ENCODE results near the gene PEF1. TPM values are rescaled to one million over a fixed set of nuclear protein-coding genes. Genes with fewer than 3 reads are reported as not detected.

The PEF1 gene
- total RNA-seq, 4 donors from 2014 or later = 29.5 to 53.1 (median 42.7) TPM

DNA sequence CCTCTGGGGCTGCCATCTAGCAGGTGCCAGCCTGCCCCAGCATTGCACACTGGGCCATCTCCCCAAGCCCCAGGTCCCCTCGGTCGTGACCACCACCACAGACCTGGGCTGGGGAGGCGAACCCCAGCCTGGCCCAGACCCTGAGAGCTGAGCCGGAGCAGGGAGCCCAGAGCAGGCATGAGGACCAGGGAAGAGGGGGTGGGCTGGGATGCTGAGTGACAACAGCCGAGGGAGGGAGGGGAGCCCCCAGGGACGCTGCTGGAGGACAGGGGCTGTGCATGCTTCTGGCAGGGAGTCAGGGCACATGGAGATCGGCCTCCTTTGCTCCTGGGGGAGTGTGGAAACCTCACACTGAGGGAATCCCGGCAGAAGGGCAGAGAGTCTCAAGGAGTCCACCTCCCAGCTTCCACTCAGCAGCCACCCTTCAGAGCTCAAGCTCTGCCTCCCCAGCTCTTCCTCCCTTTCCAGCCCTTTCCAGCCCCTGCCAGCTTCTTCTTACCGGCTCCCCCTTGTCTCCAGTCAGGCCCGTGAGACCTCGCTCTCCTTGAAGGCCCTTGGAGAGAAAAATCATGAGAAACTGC, 23.7 kb upstream of the PEF1 start:
- Histone ChIP-seq H3K4me3 (no peak overlapping the region), H3K4me1 (peaks cover 24% of the 10 kb centered on the region in 2 donors), H3K9me3 (no peaks in the 10 kb centered on the region), H3K36me3 (no peaks in the 10 kb centered on the region), H3K27ac (no peak overlapping the region), H3K27me3 (no peaks in the 10 kb centered on the region)
- no peak for DNase-seq
- intact Hi-C loops (cut with DNase I; ENCODE audit: low total_unique reads) = no loop called here
- in situ Hi-C loops (cut with MboI; ENCODE audit: low sequenced_read_pairs in 4 of 4) = loop anchor here (5.0 to 25.0 kb wide), 4 partner anchors 46 to 294 kb away; no protein-coding TSS in a partner anchor
- no peak for ATAC-seq
- no peak for TF ChIP-seq POLR2A (IDR thresholded peaks at IDR 0.05)
- TF ChIP-seq, protein P1, sequence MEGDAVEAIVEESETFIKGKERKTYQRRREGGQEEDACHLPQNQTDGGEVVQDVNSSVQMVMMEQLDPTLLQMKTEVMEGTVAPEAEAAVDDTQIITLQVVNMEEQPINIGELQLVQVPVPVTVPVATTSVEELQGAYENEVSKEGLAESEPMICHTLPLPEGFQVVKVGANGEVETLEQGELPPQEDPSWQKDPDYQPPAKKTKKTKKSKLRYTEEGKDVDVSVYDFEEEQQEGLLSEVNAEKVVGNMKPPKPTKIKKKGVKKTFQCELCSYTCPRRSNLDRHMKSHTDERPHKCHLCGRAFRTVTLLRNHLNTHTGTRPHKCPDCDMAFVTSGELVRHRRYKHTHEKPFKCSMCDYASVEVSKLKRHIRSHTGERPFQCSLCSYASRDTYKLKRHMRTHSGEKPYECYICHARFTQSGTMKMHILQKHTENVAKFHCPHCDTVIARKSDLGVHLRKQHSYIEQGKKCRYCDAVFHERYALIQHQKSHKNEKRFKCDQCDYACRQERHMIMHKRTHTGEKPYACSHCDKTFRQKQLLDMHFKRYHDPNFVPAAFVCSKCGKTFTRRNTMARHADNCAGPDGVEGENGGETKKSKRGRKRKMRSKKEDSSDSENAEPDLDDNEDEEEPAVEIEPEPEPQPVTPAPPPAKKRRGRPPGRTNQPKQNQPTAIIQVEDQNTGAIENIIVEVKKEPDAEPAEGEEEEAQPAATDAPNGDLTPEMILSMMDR (IDR thresholded peaks at IDR 0.05 in 4 of 5, conservative IDR thresholded peaks at IDR 0.05 in 1 of 5) = no peak

DNA sequence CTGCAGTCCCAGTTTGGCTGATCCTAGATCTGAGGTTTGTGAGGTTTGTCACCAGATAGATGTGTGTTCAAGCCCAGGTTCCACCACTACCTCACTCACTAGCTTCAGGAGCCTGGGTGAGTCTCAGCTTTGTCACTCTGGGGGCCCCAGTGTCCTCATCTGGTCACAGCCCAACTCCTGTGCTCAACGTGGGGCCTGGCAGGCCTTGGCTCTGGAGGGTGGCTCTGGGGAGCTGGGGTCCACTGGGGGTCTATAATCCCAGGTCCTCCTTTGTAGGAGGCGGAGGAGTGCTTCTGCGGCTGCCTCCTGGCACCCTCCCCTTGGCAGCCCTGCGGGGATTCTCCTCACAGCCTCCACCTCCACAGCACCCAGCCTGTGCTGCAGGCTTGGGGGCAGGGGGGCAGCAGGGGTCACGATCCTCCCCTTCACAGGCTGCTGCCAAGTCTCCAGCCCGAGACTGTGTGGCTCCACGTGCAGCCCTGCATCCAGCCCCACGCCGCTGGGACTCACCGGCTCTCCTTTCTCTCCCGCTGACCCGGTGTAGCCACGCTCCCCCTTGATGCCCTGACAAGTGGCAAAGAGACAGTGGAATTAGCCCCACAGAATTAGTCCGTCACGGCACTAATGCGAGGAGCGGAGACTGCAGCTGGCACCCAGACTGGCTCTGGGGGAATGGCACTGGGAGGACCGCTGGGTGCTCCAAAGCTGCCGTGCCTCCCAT, 22.5 kb upstream of the PEF1 start:
- H3K27ac ChIP-seq = no peak overlapping the region
- H3K27me3 ChIP-seq = no peaks in the 10 kb centered on the region
- TF ChIP-seq, protein P1 (IDR thresholded peaks at IDR 0.05 in 4 of 5, conservative IDR thresholded peaks at IDR 0.05 in 1 of 5) = no peak
- TF ChIP-seq POLR2A (IDR thresholded peaks at IDR 0.05) = no peak
- DNase-seq (no peak), ATAC-seq (no peak)
- intact Hi-C loops (cut with DNase I; ENCODE audit: low total_unique reads) (no loop called here), in situ Hi-C loops (cut with MboI; ENCODE audit: low sequenced_read_pairs in 4 of 4) (loop anchor here (5.0 to 25.0 kb wide), 4 partner anchors 48 to 295 kb away; no protein-coding TSS in a partner anchor)
- no peak overlapping the region for H3K4me3 ChIP-seq
- no peaks in the 10 kb centered on the region for H3K36me3 ChIP-seq
- no peaks in the 10 kb centered on the region for H3K9me3 ChIP-seq
- peaks cover 13 to 14% of the 10 kb centered on the region in 2 donors for H3K4me1 ChIP-seq

DNA sequence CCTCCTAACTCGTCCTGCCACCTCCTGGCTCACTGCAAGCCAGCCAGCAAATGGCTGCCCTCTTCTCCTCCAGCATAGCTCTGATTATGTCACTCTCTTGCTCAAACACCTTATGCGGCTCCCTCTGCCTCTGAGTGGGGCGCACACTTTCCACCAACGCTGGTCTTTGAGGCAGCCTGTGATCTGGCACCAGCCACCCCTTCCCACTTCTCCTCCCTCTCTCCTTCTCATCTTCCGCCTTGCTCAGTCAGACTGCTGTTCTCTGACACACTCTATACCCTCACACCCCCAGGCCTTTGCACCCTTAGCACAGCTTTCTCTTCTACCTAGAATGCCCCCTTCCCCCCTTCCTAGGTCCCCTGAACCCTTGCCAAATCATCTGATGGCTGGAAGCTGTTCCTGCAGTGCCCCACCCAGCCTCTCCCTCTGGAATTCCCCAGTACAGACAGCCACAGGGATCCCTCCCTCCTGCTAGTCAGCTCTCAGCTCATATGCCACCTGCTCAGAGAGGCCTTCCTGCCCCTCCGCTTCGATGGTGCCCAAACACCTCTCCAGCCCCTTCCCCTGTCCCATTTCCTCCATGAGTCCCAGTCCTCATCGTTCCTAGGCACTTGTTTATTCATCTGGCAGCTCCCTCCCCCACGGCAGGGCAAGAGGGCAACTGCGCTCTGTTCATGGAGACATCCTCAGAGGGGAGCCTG, 21.7 kb upstream of the PEF1 start:
- DNase-seq (no peak), ATAC-seq (no peak)
- in situ Hi-C loops (cut with MboI; ENCODE audit: low sequenced_read_pairs in 4 of 4) = loop anchor here (5.0 to 25.0 kb wide), 4 partner anchors 48 to 296 kb away; no protein-coding TSS in a partner anchor
- Histone ChIP-seq H3K36me3 (no peaks in the 10 kb centered on the region), H3K4me1 (peaks cover 13 to 14% of the 10 kb centered on the region in 2 donors), H3K4me3 (no peak overlapping the region), H3K27ac (no peak overlapping the region), H3K27me3 (no peaks in the 10 kb centered on the region), H3K9me3 (no peaks in the 10 kb centered on the region)
- intact Hi-C loops (cut with DNase I; ENCODE audit: low total_unique reads) = no loop called here
- TF ChIP-seq POLR2A (IDR thresholded peaks at IDR 0.05) = no peak
- TF ChIP-seq, protein P1 (IDR thresholded peaks at IDR 0.05 in 4 of 5, conservative IDR thresholded peaks at IDR 0.05 in 1 of 5) = no peak

DNA sequence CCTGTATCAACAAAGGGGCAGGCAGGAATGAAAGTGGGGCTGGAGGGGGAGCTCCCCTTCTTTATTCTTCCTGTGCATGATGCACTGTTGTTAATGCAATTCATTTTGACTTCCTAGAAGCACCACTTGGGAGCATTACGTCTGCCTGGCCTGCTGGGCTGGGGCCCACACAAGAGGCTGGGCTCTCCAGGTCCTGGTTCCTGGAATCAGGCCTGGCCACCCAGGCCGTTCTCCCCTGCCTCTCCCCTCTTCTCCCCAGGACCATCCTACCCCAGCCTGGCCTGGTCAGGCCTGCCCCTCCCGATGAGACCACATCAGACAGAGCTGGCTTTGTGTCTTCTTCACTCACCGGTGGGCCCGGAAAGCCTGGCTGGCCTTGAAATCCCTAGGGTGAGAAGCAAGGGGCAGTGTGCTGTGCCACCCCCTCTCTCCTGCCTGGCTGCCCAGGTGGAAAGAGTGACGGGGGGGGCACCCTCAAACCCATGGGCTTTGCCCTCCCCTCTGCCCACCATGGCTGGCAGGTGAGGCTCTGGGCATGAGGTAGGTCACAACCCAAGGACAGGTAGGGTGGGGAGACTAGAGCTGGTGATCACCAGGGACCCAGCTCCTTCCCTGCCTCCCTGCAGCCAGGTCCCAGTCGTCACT, 20.7 kb upstream of the PEF1 start:
- Histone ChIP-seq H3K9me3 (no peaks in the 10 kb centered on the region), H3K27ac (no peak overlapping the region), H3K4me3 (no peak overlapping the region), H3K36me3 (no peaks in the 10 kb centered on the region), H3K4me1 (peaks cover 11% of the 10 kb centered on the region in 2 donors), H3K27me3 (no peaks in the 10 kb centered on the region)
- TF ChIP-seq, protein P1 (IDR thresholded peaks at IDR 0.05 in 4 of 5, conservative IDR thresholded peaks at IDR 0.05 in 1 of 5) = no peak
- TF ChIP-seq POLR2A (IDR thresholded peaks at IDR 0.05) = no peak
- in situ Hi-C loops (cut with MboI; ENCODE audit: low sequenced_read_pairs in 4 of 4) = loop anchor here (5.0 to 25.0 kb wide), 4 partner anchors 49 to 297 kb away; no protein-coding TSS in a partner anchor
- ATAC-seq (no peak), DNase-seq (no peak)
- intact Hi-C loops (cut with DNase I; ENCODE audit: low total_unique reads) = no loop called here
